ENCODE data around the gene LAMA1. TPM values are rescaled to one million over a fixed set of nuclear protein-coding genes. Genes with fewer than 3 reads are reported as not detected.

LAMA1 gene
- total RNA-seq, 2 experiments from 2014 or later = not detected

GRCh38 chr18:7062811-7063210, 54.8 kb downstream of the LAMA1 start:
- Mint-ChIP-seq H3K36me3 (ENCODE audit: low read depth) (no peaks in the 10 kb centered on the region), H3K27me3 (ENCODE audit: low read depth) (peaks cover 2% of the 10 kb centered on the region), H3K4me3 (no peak overlapping the region), H3K4me1 (ENCODE audit: low read depth) (no peaks in the 10 kb centered on the region), H3K27ac (no peak overlapping the region), H3K9me3 (peaks cover 3% of the 10 kb centered on the region)
- DNase-seq = no peak
- CTCF ChIA-PET = no interaction called here
- intact Hi-C loops (cut with micrococcal nuclease) = no loop called here

- no peaks in the 10 kb centered on the region for H3K4me1 Mint-ChIP-seq (ENCODE audit: low read depth)
- H3K36me3 Mint-ChIP-seq (ENCODE audit: low read depth) = no peaks in the 10 kb centered on the region
- CTCF ChIA-PET = no interaction called here
- H3K27ac Mint-ChIP-seq = no peak overlapping the region
- peaks cover 2% of the 10 kb centered on the region for H3K27me3 Mint-ChIP-seq (ENCODE audit: low read depth)
- H3K4me3 Mint-ChIP-seq = no peak overlapping the region
- H3K9me3 Mint-ChIP-seq = peaks cover 3% of the 10 kb centered on the region
- intact Hi-C loops (cut with micrococcal nuclease) = no loop called here
- DNase-seq = no peak
These were observed 55.4 kb downstream of the LAMA1 start for GRCh38 chr18:7062236-7062635.

- CTCF ChIA-PET = no interaction called here
- Mint-ChIP-seq H3K36me3 (ENCODE audit: low read depth) (no peaks in the 10 kb centered on the region), H3K27me3 (ENCODE audit: low read depth) (peaks cover 2% of the 10 kb centered on the region), H3K27ac (no peak overlapping the region), H3K9me3 (peaks cover 5% of the 10 kb centered on the region), H3K4me1 (ENCODE audit: low read depth) (no peaks in the 10 kb centered on the region), H3K4me3 (no peak overlapping the region)
- no peak for DNase-seq
- intact Hi-C loops (cut with micrococcal nuclease) = no loop called here
These were observed 58.3 kb downstream of the LAMA1 start for GRCh38 chr18:7059276-7059675.

- H3K4me1 Mint-ChIP-seq (ENCODE audit: low read depth) = no peaks in the 10 kb centered on the region
- intact Hi-C loops (cut with micrococcal nuclease) = no loop called here
- peaks cover 6% of the 10 kb centered on the region for H3K9me3 Mint-ChIP-seq
- H3K36me3 Mint-ChIP-seq (ENCODE audit: low read depth) = no peaks in the 10 kb centered on the region
- H3K4me3 Mint-ChIP-seq = no peak overlapping the region
- H3K27me3 Mint-ChIP-seq (ENCODE audit: low read depth) = no peaks in the 10 kb centered on the region
- H3K27ac Mint-ChIP-seq = no peak overlapping the region
- CTCF ChIA-PET = no interaction called here
- DNase-seq = no peak
These were observed 61.6 kb downstream of the LAMA1 start for GRCh38 chr18:7056026-7056425.

- DNase-seq = no peak
- Mint-ChIP-seq H3K36me3 (ENCODE audit: low read depth) (no peaks in the 10 kb centered on the region), H3K4me3 (no peak overlapping the region), H3K27me3 (ENCODE audit: low read depth) (no peaks in the 10 kb centered on the region), H3K9me3 (peaks cover 3% of the 10 kb centered on the region), H3K27ac (no peak overlapping the region), H3K4me1 (ENCODE audit: low read depth) (no peaks in the 10 kb centered on the region)
- intact Hi-C loops (cut with micrococcal nuclease) = no loop called here
- CTCF ChIA-PET = no interaction called here
These were observed 67.6 kb downstream of the LAMA1 start for GRCh38 chr18:7049951-7050350.

- H3K36me3 Mint-ChIP-seq (ENCODE audit: low read depth) = no peaks in the 10 kb centered on the region
These were observed 69.5 kb downstream of the LAMA1 start for GRCh38 chr18:7048081-7048480.

GRCh38 chr18:7047336-7047735, 70.3 kb downstream of the LAMA1 start:
- DNase-seq = no peak
- Mint-ChIP-seq H3K36me3 (ENCODE audit: low read depth) (no peaks in the 10 kb centered on the region), H3K27me3 (ENCODE audit: low read depth) (no peaks in the 10 kb centered on the region), H3K9me3 (no peaks in the 10 kb centered on the region), H3K27ac (no peak overlapping the region), H3K4me1 (ENCODE audit: low read depth) (no peaks in the 10 kb centered on the region), H3K4me3 (no peak overlapping the region)
- CTCF ChIA-PET = no interaction called here
- intact Hi-C loops (cut with micrococcal nuclease) = no loop called here

More at GRCh38 chr18:7048081-7048480, 69.5 kb downstream of the LAMA1 start:
- Mint-ChIP-seq H3K27ac (no peak overlapping the region), H3K27me3 (ENCODE audit: low read depth) (no peaks in the 10 kb centered on the region), H3K9me3 (peaks cover 2% of the 10 kb centered on the region), H3K4me1 (ENCODE audit: low read depth) (no peaks in the 10 kb centered on the region), H3K4me3 (no peak overlapping the region)
- CTCF ChIA-PET = no interaction called here
- intact Hi-C loops (cut with micrococcal nuclease) = no loop called here
- DNase-seq = no peak

GRCh38 chr18:7038330-7038851, 79.2 kb downstream of the LAMA1 start:
- CTCF ChIA-PET = interaction anchor here (0.7 kb wide), 1 partner anchor 56 kb away, joined by 3 read pairs; no protein-coding TSS in a partner anchor
- peaks cover 3% of the 10 kb centered on the region for H3K4me1 Mint-ChIP-seq (ENCODE audit: low read depth)
- H3K4me3 Mint-ChIP-seq = no peak overlapping the region
- H3K36me3 Mint-ChIP-seq (ENCODE audit: low read depth) = no peaks in the 10 kb centered on the region
- H3K27ac Mint-ChIP-seq = no peak overlapping the region
- no peak for DNase-seq
- peaks cover 6% of the 10 kb centered on the region for H3K9me3 Mint-ChIP-seq
- peaks cover 7% of the 10 kb centered on the region for H3K27me3 Mint-ChIP-seq (ENCODE audit: low read depth)
- intact Hi-C loops (cut with micrococcal nuclease) = no loop called here

- H3K36me3 Mint-ChIP-seq (ENCODE audit: low read depth) = no peaks in the 10 kb centered on the region
- peaks cover 7% of the 10 kb centered on the region for H3K27me3 Mint-ChIP-seq (ENCODE audit: low read depth)
- CTCF ChIA-PET = no interaction called here
- peaks cover 3% of the 10 kb centered on the region for H3K4me1 Mint-ChIP-seq (ENCODE audit: low read depth)
- H3K27ac Mint-ChIP-seq = no peak overlapping the region
- DNase-seq = no peak
- intact Hi-C loops (cut with micrococcal nuclease) = no loop called here
- H3K9me3 Mint-ChIP-seq = peaks cover 6% of the 10 kb centered on the region
- no peak overlapping the region for H3K4me3 Mint-ChIP-seq
These were observed 80.1 kb downstream of the LAMA1 start for GRCh38 chr18:7037470-7037869.

- no peak overlapping the region for H3K4me3 Mint-ChIP-seq
- peaks cover 2% of the 10 kb centered on the region for H3K9me3 Mint-ChIP-seq
- peaks cover 7% of the 10 kb centered on the region for H3K27me3 Mint-ChIP-seq (ENCODE audit: low read depth)
- intact Hi-C loops (cut with micrococcal nuclease) = no loop called here
- no peak for DNase-seq
- peaks cover 3% of the 10 kb centered on the region for H3K4me1 Mint-ChIP-seq (ENCODE audit: low read depth)
- no peaks in the 10 kb centered on the region for H3K36me3 Mint-ChIP-seq (ENCODE audit: low read depth)
- CTCF ChIA-PET = interaction anchor here (0.7 kb wide), 1 partner anchor 1017 kb away, joined by 5 read pairs; no protein-coding TSS in a partner anchor
- no peak overlapping the region for H3K27ac Mint-ChIP-seq
These were observed 81.8 kb downstream of the LAMA1 start for GRCh38 chr18:7035807-7036206.

GRCh38 chr18:7034924-7035323, 82.7 kb downstream of the LAMA1 start:
- Mint-ChIP-seq H3K4me1 (ENCODE audit: low read depth) (peaks cover 3% of the 10 kb centered on the region), H3K4me3 (no peak overlapping the region), H3K9me3 (peaks cover 2% of the 10 kb centered on the region), H3K27me3 (ENCODE audit: low read depth) (peaks cover 7% of the 10 kb centered on the region), H3K27ac (no peak overlapping the region), H3K36me3 (ENCODE audit: low read depth) (no peaks in the 10 kb centered on the region)
- no peak for DNase-seq
- CTCF ChIA-PET = no interaction called here
- intact Hi-C loops (cut with micrococcal nuclease) = no loop called here

- H3K9me3 Mint-ChIP-seq = peaks cover 2% of the 10 kb centered on the region
- DNase-seq = no peak
- no peak overlapping the region for H3K4me3 Mint-ChIP-seq
- intact Hi-C loops (cut with micrococcal nuclease) = no loop called here
- no peak overlapping the region for H3K27ac Mint-ChIP-seq
- H3K36me3 Mint-ChIP-seq (ENCODE audit: low read depth) = no peaks in the 10 kb centered on the region
- CTCF ChIA-PET = no interaction called here
- H3K4me1 Mint-ChIP-seq (ENCODE audit: low read depth) = no peaks in the 10 kb centered on the region
- peaks cover 2% of the 10 kb centered on the region for H3K27me3 Mint-ChIP-seq (ENCODE audit: low read depth)
These were observed 85.1 kb downstream of the LAMA1 start for GRCh38 chr18:7032537-7032936.

GRCh38 chr18:7028625-7029024, 89.0 kb downstream of the LAMA1 start:
- CTCF ChIA-PET = no interaction called here
- Mint-ChIP-seq H3K9me3 (peaks cover 2% of the 10 kb centered on the region), H3K27me3 (ENCODE audit: low read depth) (peaks cover 3% of the 10 kb centered on the region), H3K36me3 (ENCODE audit: low read depth) (no peaks in the 10 kb centered on the region), H3K4me1 (ENCODE audit: low read depth) (no peaks in the 10 kb centered on the region), H3K27ac (no peak overlapping the region), H3K4me3 (no peak overlapping the region)
- intact Hi-C loops (cut with micrococcal nuclease) = no loop called here
- no peak for DNase-seq

- H3K27ac Mint-ChIP-seq = no peak overlapping the region
- H3K36me3 Mint-ChIP-seq (ENCODE audit: low read depth) = no peaks in the 10 kb centered on the region
- H3K4me1 Mint-ChIP-seq (ENCODE audit: low read depth) = no peaks in the 10 kb centered on the region
- intact Hi-C loops (cut with micrococcal nuclease) = no loop called here
- CTCF ChIA-PET = no interaction called here
- H3K27me3 Mint-ChIP-seq (ENCODE audit: low read depth) = peaks cover 4% of the 10 kb centered on the region
- H3K4me3 Mint-ChIP-seq = no peak overlapping the region
- H3K9me3 Mint-ChIP-seq = peaks cover 2% of the 10 kb centered on the region
- no peak for DNase-seq
These were observed 92.4 kb downstream of the LAMA1 start for GRCh38 chr18:7025194-7025593.
